NOMO-1 treated with DMSO at 0.1 percent for 48 hours (cell line): ENCODE results near the gene ETV6.

Experiments
- DNase-seq: peaks from one replicate; lab custom pipeline; 2025; ENCODE audit not compliant: unreplicated experiment; lab: John Stamatoyannopoulos, UW

The ETV6 gene

DNA sequence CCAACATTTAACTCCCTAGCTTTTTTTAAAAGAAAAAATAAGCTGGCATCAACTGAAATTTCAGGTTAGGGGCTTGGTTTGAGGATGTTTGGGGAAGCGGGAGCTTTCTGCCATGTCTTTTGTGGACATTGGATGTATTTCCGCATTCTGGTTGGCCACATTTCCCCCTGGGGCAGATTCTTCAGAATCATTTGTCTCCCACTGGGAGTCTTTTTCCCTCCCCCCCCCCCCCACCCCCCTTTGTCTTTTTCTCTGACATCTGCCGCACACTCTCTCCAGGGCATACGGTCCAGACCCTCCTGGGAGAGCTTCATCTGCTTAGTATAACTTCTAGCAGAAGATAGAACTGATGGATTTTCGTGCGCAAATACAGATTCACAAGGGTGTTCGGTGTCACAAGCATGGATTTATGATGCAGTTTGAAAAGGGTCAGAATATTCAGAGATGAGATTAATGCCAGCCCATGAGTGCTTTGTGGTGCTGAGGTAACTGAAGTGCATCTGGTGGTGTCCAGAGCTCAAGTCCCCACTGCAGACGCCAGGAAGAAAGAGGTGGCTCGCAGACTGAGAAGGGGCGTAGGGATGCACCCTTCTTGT is 40.2 kb downstream of the ETV6 start:
- DNase-seq, result no peak

DNA sequence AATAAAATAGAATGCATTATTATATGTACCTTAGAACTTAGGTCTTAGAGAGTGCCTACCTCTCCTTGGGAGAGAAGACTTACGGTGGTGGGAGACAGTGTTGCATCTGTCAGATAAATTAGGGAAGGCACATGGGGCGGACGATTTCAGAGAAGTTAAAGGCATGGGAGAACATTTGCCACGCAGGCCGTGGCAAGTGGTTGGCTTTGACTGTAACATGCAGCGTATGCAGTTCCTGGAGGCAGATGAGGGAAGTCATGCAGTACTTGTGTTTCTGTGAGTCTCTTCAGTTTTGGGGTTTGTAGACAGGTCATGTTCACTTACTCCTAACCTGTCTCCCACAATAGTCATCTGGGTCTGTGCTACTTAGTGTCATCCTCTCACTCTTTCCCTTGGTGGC is 43.6 kb downstream of the ETV6 start:
- no peak for DNase-seq

DNA sequence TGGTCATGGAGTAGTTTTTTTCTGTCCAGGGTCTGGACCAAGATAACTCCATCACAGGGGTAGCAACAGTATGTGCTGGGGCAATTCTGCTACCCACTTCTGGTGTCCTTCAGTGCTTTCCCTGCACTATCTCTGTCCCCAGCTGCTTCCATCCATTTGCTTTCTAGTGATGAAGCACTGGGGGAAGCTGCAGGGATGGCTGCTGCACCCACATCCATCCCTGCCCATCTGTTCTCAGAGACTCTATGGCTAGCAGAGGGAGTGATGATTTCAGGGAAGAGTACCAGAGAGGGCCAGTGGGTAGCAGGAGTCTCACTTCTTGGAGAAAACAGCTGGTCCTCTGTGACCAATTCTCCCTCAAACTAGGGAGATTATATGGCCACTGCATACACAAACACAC is 44.1 kb downstream of the ETV6 start:
- no peak for DNase-seq

DNA sequence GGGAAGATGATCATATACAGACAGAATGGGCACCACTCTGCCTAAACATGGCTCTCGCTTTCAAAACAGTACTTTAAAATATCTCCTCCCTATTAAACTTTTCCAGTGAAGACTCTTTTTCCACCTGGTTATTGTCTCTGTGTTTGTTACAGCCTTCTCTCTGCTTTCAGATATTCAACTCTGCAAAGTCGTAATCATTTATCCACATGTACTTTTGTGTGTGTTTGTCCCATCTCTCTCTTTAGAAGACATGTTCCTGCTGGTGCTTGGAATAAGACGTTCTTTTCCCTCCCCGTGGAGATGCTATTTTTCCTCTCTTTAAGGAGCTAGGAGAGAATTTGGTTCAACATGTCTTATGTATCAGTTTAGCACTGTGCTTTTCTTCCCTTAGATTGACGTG is 45.1 kb downstream of the ETV6 start:
- DNase-seq, result no peak

DNA sequence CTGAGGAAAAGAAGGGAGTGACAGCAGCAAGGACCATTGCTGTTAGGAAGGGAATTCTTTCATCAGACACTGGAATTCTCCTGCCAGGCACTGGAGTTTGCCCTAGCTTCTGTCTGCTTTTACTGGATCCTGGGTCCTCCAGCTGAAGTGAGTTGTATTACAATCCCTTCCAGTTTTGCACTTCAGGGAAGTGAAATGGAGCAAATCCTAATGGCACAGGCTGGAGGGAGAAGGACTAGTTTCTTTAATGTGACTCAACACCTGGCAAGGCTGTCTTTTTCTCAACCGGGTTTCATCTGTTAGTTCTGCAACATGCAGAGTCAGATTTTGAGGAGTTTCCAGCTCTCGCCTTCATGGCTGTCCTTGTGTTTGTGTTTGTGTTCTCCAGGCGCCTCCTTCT is 45.8 kb downstream of the ETV6 start:
- DNase-seq, result no peak

DNA sequence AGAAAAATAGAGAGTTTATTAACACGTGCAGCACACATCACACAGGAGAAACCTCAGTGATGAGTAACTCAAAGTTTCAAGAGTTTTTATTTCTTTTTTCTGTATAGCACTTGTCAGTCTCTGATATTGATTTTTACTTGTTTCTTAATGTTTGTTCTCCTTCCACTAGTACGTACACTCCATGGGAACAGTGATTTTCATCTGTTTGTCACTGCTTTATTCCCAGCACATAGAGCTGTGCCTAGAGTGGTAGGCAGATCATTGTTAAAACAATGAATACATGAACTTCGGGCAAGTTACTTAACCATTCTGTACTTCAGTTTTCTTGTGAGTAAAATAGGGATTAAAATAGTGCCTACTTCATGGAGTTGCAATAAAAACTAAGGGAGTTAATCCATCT is 46.6 kb downstream of the ETV6 start:
- no peak for DNase-seq

DNA sequence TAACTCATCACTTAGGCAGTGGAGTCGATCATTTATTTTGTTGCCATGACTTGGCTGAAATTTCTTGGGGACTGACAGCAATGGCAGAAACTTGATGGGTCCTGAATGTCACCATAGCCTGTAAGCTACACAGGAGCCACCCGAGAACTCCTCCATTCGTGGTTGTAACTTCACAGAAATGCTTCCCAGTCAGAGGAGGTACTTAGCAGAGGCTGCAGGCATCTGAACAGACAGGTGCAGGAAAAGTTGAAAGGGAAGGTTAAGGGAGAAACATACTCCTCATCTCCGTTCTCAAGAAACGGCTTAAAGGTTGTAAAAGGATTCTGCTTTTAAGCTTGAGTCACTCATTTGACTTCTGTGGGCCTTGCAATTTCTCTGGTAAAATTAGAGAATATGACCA is 47.7 kb downstream of the ETV6 start:
- DNase-seq, result no peak

DNA sequence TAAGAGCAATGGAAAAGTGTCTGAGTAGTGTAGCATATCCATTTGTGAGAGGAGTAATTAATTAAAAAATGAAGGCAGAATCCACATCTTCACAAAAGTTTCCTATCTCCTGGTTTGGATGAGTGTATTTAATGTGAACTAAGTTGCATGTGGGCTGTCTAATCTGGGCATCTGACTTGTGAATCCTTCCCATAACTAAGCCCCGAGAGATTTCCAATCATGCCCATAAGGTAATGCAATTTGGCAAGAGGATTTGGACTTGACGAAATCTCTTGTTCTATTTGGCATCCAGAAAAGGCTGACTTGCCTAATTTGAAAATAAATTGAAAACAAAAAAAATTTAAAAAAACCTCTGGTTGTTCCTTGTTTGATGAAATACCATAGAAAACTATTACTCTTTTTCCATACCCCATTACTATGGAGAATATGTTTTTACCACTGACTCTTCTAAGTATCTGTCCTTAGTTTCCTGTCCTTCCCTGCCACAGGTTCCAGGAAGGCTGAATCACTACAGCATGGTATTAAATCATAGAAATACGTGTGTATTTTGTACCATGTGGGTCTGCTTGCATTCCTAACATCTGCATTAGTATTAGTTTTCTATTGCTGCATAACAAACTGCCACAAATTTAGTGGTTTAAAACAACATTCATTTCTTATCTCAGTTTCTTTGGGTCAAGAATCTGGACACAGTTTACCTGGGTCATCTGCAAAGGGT is 48.4 kb downstream of the ETV6 start:
- no peak for DNase-seq

DNA sequence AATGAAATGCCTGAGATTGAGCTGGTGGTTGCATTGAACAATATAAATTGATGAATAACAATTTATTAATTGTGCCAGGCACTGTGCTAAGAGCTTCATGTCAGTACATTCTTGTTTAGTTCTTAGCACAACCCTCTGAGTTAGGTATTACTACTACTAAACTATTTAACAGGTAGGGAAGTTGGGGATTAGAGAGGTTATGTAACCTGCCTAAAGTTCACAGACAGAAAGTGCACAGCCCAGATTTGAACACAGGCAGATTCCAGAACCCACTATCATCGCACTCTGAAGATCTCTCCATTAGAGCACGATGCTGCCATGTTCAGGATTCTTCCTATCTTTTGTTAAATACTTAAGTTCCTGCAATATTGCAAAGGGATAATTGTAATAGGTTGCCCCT is 49.3 kb downstream of the ETV6 start:
- no peak for DNase-seq

DNA sequence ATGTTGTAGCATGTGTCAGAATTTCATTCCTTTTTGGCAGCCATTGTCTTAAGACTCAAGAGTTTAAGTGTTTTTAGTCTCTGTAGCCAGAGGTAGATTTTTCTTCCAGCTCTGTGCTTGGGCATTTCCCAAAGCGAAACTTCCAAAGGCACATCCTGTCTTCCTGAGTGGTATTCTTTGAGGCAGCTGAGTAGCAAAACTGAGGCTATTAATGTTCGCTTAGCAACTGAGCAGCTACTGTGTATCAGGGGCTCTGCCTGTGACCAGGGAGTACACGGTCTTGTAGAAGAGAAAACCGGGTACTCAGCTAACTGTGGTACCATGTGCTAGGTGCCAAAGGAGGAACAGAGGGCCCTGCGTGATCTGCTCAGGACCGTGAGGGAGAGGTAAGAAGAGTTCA is 52.0 kb downstream of the ETV6 start:
- no peak for DNase-seq

DNA sequence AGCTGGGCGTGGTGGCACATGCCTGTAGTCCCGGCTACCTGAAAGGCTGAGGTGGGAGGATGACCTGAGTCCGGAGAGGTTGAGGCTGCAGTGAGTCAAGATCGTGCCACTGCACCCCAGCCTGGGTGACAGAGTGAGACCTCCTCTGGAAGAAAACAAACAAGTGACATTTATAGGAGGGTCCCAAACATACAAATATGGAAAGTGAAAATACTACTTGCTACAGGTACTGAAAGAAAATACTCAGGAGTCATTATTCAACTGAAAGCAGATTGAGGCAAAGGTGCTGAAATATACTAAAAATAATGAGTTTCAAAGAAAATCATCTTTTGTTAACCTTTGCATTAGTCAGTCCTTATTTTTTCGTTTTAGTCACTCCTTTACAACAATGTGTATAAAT is 53.5 kb downstream of the ETV6 start:
- no peak for DNase-seq

DNA sequence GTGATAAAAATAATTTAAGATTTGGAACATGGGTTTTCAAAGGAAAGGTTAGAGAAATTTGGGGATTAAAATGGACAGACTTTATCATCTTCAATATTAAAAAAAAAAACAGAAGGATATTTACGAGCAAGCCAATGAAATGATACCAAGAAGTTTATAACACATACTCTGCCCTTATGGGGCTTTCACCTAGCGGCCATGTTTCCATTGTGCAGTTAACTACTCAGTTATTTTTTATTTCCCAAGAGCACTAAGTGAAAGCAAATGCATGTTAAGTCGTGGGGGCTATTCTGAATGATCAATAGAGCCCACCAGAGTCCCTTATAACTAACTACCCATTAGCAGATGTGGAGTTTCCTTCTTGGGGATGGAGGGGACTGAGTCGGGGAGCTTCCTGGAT is 53.9 kb downstream of the ETV6 start:
- no peak for DNase-seq

DNA sequence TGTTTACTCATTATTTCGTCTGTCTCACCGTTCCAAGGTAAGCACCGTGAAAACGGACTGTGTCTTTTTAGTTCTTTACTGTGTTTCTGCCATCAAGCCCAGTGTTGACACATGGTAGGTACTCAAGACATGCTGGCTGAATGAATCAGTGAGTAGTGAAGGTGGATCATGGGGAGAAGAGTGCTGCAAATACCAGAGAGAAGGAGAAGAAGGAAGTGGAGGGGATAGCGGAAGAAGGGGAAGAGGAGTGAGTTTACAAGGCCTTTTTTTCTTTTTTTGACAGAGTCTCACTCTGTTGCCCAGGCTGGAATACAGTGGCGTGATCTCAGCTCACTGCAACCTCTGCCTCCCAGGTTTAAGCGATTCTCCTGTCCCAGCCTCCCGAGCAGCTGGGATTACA is 54.6 kb downstream of the ETV6 start:
- DNase-seq, result peak; percentile 37

DNA sequence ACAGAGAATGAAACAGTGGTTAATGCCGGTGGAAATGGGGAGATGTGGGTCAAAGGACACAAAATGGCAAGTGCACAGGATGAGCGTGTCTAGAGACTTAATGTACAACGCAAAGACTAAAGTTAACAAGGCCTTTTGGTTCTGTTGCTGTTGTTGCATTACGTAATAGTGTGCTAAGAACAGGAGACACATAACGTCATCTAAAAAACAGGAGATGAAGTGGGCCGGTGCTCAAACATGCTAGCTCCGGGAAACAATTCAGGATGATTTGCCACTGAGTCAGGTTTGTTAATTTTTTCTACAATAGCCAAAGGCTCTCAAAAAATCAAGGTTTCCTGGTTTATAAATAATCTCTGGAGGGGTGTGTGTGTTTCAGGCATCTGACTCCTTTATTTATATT is 55.5 kb downstream of the ETV6 start:
- DNase-seq, result peak; percentile 21

DNA sequence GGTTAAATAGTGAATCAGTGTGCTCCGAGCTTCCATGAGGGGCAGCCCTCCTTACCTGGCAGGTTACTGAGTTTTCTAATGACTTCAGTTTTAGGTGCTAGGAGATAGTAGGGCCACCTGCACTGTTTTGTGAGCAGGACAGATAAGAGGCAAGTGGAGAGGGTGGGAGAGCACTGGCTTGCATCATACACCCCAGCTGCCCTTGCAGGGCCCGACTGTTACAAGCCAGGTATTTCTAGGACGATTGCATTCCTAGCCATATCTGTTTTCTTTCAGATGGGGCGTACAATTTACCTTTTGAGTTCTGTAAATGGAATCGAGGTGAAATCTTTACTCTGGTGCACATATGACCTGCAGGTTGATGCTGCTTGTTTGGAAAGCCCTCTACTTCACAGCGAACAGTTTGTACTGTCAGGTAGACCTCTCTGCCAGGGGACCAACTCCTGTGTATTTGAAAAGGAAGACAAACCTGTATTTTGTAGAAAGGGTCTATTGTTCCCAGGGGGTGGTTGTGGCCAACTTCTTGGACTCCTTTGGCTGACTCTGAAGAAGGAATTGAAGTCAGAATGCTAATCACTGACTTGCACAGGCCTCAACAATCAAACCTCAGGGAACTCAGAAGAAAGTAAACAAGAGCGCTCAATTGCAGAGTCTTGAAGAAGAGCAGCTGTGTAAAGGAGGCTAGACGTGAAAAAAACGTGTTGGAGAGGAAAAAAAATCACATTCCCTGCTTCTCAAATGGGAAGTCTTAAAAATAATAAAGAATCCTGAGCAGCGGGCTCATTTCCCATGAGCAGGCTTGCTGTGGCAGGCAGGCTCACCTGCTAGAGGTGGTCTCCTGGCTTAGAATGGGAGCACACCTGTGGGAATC is 57.3 kb downstream of the ETV6 start:
- no peak for DNase-seq

DNA sequence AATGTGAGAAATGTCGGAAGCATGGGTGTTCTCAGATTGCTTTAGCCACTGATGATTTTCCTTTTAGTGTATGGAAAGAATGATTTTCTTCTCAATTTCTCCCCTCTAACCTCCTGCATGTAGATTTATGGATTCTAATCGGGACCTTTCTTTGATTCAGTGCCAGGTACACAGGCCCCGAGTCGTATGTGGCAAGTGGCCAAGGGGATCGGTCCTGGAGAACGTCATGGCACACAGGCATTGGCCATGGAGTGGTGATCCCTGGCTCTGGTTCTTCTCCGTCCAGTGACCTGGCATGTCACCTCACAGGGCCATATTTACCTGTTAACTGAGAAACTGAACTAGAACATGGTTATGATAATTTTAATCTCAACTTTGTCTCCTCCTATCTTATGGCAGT is 58.1 kb downstream of the ETV6 start:
- no peak for DNase-seq

DNA sequence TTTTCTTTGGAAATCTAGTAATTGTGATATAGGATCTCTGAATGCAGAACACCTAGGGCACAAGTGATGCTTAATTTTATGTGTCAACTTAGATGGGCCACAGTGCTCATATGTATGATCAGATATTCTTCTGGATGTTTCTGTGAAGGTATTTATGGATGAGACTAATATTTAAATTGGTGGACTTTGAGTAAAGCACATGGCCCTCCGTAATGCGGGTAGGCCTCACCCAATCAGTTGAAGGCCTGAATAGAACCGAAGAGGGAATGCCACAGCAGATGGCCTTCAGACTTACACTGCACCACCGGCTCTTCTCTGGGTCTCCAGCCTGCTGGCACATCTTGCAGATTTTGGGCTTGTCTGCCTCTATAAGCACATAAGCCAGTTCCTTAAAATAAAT is 60.0 kb downstream of the ETV6 start:
- DNase-seq, result no peak

DNA sequence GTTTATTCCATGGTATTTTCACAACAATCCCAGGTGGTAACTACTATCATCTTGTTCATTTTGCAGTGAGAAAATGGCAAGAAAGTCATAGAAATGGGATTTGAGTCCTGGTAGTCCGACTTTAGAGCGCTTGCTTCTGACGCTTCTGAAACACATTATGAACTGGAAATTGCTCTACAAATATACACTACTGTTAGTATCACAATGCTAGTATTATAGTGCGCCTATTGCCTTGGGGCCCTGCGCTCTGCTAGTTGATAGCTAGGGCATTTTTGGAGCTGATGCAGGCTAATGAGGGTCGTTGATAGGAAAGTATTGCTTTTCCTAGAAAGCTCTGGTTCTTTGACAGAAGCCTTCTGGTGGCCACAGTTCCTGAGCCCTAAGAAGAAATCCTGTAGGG is 61.0 kb downstream of the ETV6 start:
- DNase-seq, result no peak

DNA sequence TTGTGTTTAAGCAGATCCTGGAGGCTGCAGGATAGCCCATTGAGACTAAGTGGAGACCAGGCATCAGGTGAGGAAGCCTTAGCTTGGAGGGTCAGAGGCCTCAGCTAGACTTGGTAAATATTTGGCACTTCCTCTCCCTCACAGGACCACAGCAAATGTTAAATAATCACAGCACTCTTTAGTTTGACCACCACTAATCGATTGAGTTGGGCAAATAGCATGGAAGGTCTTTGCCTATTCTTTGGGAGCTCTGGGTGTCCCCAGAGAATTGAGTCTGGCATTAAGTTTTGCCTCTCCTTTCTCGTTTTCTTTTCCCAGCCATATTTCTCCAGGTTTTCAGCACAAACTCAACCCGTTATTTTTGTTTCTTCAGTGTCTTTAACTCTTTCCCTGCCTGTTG is 61.4 kb downstream of the ETV6 start:
- no peak for DNase-seq

DNA sequence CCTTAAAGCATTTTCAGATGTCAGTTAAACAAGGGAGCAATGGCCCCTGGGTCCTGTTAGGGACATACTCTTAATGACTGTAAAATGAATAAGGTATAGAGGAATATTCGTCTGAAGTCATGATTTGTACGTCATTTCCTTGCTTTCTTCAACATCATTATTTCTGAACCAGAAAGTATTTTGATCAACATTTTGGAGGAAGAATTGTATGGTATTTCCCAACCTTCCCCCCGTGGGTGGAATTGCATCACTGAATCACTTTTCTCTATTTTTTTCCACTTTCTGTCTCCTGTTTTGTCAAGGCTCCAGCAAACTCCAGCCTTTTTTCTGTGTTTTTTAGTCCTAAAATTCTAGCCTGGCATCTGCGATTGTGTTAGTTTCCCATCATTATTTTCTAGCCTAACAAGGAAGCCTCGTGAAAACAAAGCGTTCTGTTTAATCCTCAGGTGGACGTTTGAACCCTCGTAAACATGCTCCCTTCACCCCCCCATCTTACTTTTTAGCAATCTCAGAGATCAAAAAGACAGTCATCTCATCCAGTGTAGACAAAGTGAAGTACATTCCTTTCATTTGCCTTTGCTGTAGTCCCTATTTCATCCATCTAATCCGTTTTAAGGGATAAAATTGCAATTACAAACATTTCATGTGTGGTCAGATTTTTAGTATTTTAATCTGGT is 62.3 kb downstream of the ETV6 start:
- no peak for DNase-seq

DNA sequence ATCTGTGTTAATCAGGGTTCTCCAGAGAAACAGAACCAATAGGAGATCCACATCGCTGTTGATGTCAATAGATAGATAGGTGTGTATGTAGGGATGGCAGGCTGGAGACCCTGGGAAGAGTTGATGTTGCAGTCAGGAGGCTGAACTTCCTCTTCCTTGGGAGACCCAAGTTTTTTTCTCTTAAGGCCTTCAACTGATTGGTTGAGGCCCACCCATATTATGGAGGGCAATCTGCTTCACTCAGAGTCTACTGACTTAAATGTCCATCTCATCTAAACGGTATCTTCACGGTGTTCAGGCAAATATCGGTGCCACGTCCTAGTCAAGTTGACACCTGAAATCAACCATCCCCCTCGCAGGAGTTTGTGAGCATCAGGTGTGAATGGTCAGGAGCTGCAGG is 63.0 kb downstream of the ETV6 start:
- no peak for DNase-seq

DNA sequence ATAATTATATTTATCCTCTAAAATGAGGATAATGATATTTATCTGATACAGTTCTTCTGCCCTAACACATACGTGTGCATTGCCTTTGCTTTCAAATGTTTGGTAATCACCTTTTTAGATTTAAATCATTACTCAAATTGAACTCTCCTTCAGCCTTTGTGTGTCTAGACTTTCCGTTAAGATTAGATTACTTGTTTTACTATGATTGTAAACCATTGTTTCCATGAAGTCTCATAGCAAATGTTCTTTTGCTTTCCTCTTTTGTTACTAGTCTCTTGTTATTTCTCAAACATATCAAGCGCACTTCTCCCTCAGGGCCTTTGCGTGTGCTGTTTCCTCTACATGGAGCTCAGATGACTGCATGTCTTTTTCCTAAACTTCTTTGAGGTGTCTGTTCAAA is 63.7 kb downstream of the ETV6 start:
- DNase-seq, result no peak
